GM19468 (cell line): ENCODE results near the gene DOCK4.

Experiments
- ATAC-seq: cut with Tn5 transposase; IDR thresholded peaks from one replicate; pipeline ENCODE4 v1.9.1; 2021; ENCODE audit warnings: mild to moderate bottlenecking, moderate library complexity, moderate number of reproducible peaks; ENCODE audit not compliant: unreplicated experiment; ENCODE audit errors: extremely low read depth

Gene DOCK4

GRCh38 chr7:112064627-112065385 lies 141.4 kb downstream of the DOCK4 start:
- no peak for ATAC-seq

DNA sequence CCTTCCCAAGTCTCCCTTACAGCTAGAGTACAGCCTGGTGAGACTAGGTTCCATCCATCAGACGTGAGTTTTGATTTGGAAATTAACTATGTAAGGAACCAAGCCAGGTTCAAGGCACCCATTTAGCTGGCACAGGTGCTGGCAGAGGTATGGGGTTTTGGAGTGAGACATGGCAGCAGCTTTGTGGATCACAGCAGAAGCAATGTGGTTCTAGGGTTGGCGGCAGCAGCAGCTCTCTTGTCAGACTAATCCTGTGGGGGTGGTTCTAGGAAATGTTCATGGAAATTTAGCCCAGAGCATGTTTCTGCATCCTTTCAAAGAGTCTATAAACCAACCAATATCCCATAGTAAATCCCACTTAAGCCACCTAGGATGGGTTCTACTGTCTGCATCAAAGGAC lies 142.2 kb downstream of the DOCK4 start:
- no peak for ATAC-seq

DNA sequence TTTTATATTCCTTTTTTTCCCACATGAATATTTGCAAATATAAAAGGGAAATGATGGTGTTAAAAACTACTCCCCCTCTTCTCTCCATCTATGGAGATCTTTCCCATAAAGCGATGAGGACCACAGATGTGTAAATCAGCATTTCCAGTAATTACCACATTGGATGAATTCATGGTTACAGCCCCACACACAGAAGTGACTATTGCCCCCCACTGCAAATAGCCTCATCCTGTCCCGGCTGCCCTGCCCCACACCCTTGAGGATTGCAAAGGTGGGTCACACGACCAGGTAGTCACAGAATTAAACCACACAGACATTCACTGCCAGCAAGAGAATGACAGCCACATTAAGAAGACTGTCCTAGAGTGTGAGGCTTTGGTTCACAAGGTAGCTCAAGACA lies 145.1 kb downstream of the DOCK4 start:
- ATAC-seq = no peak

GRCh38 chr7:112060625-112061024 lies 145.6 kb downstream of the DOCK4 start:
- no peak for ATAC-seq

DNA sequence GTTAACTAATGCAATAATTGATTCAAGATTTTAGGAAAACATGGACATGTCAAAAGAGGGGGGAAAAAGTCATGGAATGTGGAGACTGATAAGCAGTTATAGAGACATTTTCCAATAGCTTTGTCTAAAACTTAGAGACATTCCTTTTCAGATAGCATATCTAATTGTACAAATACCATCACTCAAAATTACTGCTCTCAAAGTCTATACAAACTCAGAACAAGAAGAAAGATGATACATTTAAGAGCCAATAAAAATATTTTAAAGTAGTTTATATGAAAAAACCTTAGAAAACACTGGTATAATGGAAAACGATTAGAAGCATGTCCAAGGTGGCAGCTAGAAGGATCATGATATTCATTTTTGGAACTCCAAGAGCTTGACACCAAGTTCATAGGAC lies 146.5 kb downstream of the DOCK4 start:
- ATAC-seq = no peak

DNA sequence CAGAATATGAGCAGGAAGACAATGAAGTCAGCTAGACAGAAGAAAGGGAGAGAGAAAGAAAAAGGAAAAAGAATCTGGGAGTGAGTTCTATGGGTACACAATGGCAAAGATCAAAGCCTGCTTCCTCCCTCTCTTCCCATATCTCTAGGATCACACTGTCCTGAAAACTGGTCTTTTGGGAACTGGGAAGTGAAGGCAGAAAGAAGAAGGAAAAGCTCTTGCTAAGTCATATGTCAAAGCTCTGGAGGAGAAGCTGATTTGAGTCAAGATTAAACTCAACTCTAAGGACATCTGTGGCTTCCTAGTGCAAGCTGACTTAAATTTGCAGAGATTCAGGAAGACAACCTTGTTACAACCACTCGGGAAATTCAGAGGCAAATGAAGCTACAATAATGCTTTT lies 147.5 kb downstream of the DOCK4 start:
- no peak for ATAC-seq

GRCh38 chr7:112056409-112056808 lies 149.8 kb downstream of the DOCK4 start:
- peak; percentile 43 for ATAC-seq

GRCh38 chr7:112053737-112054069 lies 152.5 kb downstream of the DOCK4 start:
- ATAC-seq = no peak

DNA sequence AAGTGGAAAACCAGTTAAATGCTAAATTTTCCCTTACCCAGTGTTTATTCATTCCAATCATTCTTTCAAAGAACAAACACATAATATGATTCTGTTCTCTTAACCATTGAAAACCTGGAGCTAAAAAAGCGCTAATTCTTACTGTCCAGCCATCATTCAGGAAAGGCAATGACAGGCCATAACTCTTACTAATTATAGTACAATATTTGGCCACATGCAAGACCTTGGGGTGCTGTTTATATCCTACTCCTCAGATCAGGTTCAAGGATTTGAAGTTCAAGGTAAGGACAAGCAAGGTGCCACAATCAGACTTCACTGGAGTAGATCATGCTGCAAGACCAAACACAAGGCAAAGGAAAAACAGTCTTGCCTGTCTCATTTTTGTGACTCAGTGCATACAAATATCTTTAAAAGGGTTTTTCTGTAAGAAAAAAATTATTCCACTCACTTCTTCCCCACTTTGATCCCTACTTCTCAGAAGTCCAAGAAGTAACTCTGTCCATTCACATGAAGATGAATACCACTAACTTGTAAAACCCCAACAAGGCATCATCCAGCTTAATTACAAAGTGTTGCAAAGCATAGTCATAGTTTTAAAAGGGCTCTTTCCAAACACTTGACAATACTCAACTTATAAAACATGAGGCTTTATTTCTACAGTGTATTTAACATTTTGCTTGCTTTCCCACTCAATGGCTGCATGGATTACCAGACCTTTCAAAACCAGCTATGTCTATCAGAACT lies 153.0 kb downstream of the DOCK4 start:
- ATAC-seq = no peak

DNA sequence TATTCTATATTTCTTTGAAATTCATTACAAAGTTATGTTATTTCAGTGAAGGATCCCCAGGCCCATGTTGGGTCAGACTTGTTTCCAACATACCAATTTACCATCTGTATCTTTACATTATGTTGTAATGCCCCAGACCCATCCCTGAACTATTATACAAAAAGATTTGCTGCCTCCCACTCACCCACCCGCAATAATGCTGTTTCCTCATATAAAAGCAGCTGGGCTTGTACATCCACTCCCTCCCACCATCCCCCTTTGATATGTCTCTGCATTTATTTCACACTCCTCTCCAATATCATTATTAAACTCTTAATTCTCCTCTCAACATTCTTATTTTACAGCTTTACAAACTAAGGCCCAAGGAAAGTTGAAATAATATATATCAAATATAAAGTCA lies 153.7 kb downstream of the DOCK4 start:
- ATAC-seq = no peak

DNA sequence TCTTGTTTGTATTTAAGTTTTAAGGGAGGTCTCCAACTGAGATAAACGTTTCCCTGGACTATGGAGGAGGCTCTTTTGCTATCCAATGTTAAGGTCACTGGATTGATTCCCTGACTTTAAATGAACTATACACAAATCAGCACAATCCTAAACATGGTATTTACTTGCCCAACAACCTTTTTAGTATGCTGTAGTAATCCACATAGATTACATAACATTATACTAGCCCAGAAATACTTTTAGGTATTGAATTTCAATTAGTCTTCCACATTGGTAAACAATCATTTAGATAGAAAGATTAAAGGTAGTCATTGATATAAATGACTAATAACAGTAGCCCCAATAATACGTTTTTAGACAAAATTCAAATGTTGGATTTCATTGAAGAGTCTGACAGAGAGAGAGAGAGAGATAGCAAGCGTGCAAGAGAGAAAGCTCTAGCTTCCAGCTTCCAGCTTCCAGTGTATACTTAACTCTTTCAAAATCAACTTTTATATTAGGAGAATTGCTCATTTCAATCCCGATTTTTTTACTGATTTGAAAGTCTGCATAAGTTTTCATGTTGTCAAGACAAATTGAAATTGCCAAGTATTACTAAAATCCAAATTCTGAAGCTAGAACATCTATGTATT lies 155.8 kb downstream of the DOCK4 start:
- ATAC-seq = no peak

DNA sequence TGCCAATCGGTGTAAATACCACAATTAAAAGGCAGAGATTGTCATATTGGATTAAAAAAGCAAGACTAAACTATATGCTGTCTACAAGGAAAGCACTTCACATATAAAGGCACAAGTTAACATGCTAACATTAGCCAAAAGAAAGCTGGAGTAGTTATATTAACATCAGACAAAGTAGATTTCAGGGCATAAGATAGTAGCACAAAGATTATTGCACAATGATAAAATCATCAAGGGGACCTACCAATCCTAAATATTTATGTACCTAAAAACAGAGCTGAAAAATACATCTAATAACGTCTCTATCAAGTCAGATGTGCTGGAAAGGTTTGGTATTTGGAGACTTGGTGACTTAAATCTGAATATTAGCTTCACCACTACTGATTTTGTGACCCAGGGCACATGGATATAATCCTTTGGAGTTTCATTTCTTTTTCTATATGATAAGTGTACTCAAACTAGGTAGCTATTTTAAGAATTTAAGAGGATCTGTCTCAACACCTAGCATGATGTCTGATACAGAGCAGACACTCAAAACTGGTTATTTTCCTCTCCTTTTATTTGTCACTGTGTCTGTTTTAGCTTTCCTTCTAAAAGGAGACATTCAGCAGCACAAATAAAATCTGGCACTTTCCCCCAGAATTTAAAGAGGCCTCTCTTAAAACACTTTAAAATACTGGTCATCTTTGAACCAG lies 156.5 kb downstream of the DOCK4 start:
- no peak for ATAC-seq

DNA sequence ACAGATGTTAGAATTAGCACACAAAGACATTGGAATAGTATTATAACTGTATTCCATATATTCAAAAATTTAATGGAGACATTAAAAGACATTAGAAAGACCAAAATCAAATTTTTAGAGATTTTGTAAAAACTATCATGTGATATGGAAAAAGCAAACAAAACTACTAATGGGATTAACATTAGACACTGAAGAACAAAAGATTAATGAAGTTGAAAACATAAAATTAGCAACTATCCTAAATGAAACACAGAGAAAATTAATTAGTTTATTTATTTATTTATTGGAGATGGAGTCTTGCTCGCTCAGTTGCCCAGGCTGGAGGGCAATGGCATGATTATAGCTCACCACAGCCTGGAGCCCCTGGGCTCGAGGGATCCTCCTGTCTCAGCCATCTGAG lies 158.8 kb downstream of the DOCK4 start:
- ATAC-seq = no peak

- ATAC-seq = no peak
Observed at GRCh38 chr7:112045222-112045621, 161.0 kb downstream of the DOCK4 start.

GRCh38 chr7:112042631-112043030 lies 163.6 kb downstream of the DOCK4 start:
- no peak for ATAC-seq

- ATAC-seq = no peak
Observed at GRCh38 chr7:112038353-112038752, 167.8 kb downstream of the DOCK4 start.

DNA sequence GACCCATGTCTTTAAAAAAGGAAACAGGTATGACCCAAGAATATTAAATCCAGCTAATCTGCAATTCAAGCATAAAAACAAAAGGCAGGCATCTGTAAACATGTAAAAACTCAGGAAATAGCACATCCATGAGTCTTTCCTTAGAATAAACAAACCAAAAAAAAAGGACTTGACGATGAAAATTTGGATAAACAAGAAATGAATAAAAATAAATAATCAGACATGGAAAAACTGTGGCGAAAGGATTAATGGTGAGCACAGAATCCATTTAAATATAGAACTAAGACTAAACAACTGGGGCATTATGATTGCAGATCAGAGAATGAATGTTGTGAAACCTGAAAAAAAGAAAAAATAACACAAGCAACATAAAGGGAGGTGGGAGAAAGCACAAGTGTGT lies 170.1 kb downstream of the DOCK4 start:
- ATAC-seq = no peak

- ATAC-seq = no peak
Observed at GRCh38 chr7:112031689-112032088, 174.5 kb downstream of the DOCK4 start.

- no peak for ATAC-seq
Observed at GRCh38 chr7:112025556-112025955, 180.6 kb downstream of the DOCK4 start.

GRCh38 chr7:112023786-112024185 lies 182.4 kb downstream of the DOCK4 start:
- ATAC-seq = no peak

DNA sequence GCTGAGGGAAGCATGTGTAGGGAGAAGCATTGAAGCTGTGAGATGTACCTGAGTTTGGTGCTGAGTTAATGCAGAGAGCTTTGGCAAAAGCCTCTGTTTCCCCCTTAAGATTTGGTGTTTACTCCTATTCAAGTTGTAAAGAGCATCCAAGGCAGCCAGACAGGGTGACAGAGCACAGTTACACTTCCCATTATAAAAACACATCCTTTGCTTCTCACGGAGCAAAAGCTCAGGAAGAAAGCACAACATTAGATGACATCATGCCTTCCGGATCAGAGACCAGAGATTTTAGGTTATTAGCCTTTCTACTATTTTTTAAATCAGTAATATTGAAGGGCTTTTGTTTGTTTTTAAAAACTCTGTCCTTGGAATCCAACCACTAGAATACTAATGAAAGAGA lies 182.9 kb downstream of the DOCK4 start:
- ATAC-seq = no peak
